ENCODE measurements around the gene MAGI2. TPM values are rescaled to one million over a fixed set of nuclear protein-coding genes. Genes with fewer than 3 reads are reported as not detected.

MAGI2 gene
- total RNA-seq, 1 experiment from 2014 or later = 0.07 TPM

GRCh38 chr7:78523930-78524329 lies 929.5 kb downstream of the MAGI2 start:
- POLR2A ChIA-PET = no interaction called here
- intact Hi-C loops (cut with micrococcal nuclease) = no loop called here
- Mint-ChIP-seq H3K36me3 (ENCODE audit: insufficient read depth, unreplicated experiment) (no peaks in the 10 kb centered on the region), H3K27ac (ENCODE audit: low read depth, unreplicated experiment) (no peak overlapping the region), H3K4me1 (ENCODE audit: insufficient read depth, unreplicated experiment) (no peaks in the 10 kb centered on the region), H3K9me3 (ENCODE audit: unreplicated experiment) (no peaks in the 10 kb centered on the region), H3K4me3 (ENCODE audit: unreplicated experiment) (no peak overlapping the region), H3K27me3 (ENCODE audit: insufficient read depth, unreplicated experiment) (no peaks in the 10 kb centered on the region)
- no TSS peak for BruUV-seq (replicated peaks)
- TF ChIP-seq, protein P1, sequence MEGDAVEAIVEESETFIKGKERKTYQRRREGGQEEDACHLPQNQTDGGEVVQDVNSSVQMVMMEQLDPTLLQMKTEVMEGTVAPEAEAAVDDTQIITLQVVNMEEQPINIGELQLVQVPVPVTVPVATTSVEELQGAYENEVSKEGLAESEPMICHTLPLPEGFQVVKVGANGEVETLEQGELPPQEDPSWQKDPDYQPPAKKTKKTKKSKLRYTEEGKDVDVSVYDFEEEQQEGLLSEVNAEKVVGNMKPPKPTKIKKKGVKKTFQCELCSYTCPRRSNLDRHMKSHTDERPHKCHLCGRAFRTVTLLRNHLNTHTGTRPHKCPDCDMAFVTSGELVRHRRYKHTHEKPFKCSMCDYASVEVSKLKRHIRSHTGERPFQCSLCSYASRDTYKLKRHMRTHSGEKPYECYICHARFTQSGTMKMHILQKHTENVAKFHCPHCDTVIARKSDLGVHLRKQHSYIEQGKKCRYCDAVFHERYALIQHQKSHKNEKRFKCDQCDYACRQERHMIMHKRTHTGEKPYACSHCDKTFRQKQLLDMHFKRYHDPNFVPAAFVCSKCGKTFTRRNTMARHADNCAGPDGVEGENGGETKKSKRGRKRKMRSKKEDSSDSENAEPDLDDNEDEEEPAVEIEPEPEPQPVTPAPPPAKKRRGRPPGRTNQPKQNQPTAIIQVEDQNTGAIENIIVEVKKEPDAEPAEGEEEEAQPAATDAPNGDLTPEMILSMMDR (IDR thresholded peaks at IDR 0.05; ENCODE audit: unreplicated experiment) = no peak
- CTCF ChIA-PET = interaction anchor here (1.1 kb wide), 1 partner anchor 13 kb away, joined by 3 read pairs; no protein-coding TSS in a partner anchor
- DNase-seq (ENCODE audit: unreplicated experiment) = no peak

- Mint-ChIP-seq H3K4me1 (ENCODE audit: insufficient read depth, unreplicated experiment) (no peaks in the 10 kb centered on the region), H3K9me3 (ENCODE audit: unreplicated experiment) (no peaks in the 10 kb centered on the region), H3K36me3 (ENCODE audit: insufficient read depth, unreplicated experiment) (no peaks in the 10 kb centered on the region), H3K27me3 (ENCODE audit: insufficient read depth, unreplicated experiment) (no peaks in the 10 kb centered on the region), H3K4me3 (ENCODE audit: unreplicated experiment) (no peak overlapping the region), H3K27ac (ENCODE audit: low read depth, unreplicated experiment) (no peak overlapping the region)
- TF ChIP-seq, protein P1 (IDR thresholded peaks at IDR 0.05; ENCODE audit: unreplicated experiment) = no peak
- BruUV-seq (replicated peaks) = no TSS peak
- no peak for DNase-seq (ENCODE audit: unreplicated experiment)
- ChIA-PET POLR2A (no interaction called here), CTCF (interaction anchor here (0.6 to 0.7 kb wide), 2 partner anchors 45 to 502 kb away, joined by 3 to 5 read pairs; no protein-coding TSS in a partner anchor)
- intact Hi-C loops (cut with micrococcal nuclease) = no loop called here
Observed at GRCh38 chr7:78521961-78522360, 931.5 kb downstream of the MAGI2 start.

DNA sequence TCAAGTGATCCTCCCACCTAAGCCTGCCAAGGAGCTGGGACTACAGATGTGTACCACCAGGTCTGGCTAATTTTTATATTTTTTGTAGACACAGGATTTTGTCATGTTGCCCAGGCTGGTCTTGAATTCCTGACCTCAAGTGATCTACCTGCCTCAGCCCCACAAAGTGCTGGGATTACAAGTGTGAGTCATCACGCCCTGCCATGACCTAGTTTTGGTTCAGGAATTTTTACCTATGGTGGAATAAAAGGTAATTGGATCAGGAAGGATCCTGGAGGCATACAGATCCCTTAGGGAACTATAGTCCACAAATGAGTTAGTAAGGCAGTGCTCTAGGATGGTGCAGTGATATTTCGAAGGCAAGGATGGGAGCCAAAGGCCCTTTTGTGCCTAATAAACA lies 937.0 kb downstream of the MAGI2 start:
- H3K9me3 Mint-ChIP-seq (ENCODE audit: unreplicated experiment) = no peaks in the 10 kb centered on the region
- TF ChIP-seq, protein P1 (IDR thresholded peaks at IDR 0.05; ENCODE audit: unreplicated experiment) = no peak
- no peaks in the 10 kb centered on the region for H3K36me3 Mint-ChIP-seq (ENCODE audit: insufficient read depth, unreplicated experiment)
- intact Hi-C loops (cut with micrococcal nuclease) = no loop called here
- BruUV-seq (replicated peaks) = no TSS peak
- H3K4me1 Mint-ChIP-seq (ENCODE audit: insufficient read depth, unreplicated experiment) = no peaks in the 10 kb centered on the region
- peaks cover 16% of the 10 kb centered on the region for H3K27me3 Mint-ChIP-seq (ENCODE audit: insufficient read depth, unreplicated experiment)
- no peak overlapping the region for H3K4me3 Mint-ChIP-seq (ENCODE audit: unreplicated experiment)
- POLR2A ChIA-PET = no interaction called here
- H3K27ac Mint-ChIP-seq (ENCODE audit: low read depth, unreplicated experiment) = no peak overlapping the region
- CTCF ChIA-PET = interaction anchor here (0.6 kb wide), 1 partner anchor 51 kb away, joined by 3 read pairs; no protein-coding TSS in a partner anchor
- no peak for DNase-seq (ENCODE audit: unreplicated experiment)

- Mint-ChIP-seq H3K9me3 (ENCODE audit: unreplicated experiment) (no peaks in the 10 kb centered on the region), H3K4me1 (ENCODE audit: insufficient read depth, unreplicated experiment) (no peaks in the 10 kb centered on the region), H3K27me3 (ENCODE audit: insufficient read depth, unreplicated experiment) (peaks cover 21% of the 10 kb centered on the region), H3K27ac (ENCODE audit: low read depth, unreplicated experiment) (no peak overlapping the region), H3K4me3 (ENCODE audit: unreplicated experiment) (no peak overlapping the region), H3K36me3 (ENCODE audit: insufficient read depth, unreplicated experiment) (no peaks in the 10 kb centered on the region)
- intact Hi-C loops (cut with micrococcal nuclease) = no loop called here
- DNase-seq (ENCODE audit: unreplicated experiment) = no peak
- no TSS peak for BruUV-seq (replicated peaks)
- ChIA-PET CTCF (no interaction called here), POLR2A (interaction anchor here (0.6 kb wide), 1 partner anchor 65 kb away, joined by 3 read pairs; no protein-coding TSS in a partner anchor)
- TF ChIP-seq, protein P1 (IDR thresholded peaks at IDR 0.05; ENCODE audit: unreplicated experiment) = no peak
Observed at GRCh38 chr7:78514634-78515033, 938.8 kb downstream of the MAGI2 start.

Data from MCF 10A (cell line).